DOHH2 (cell line): Measurements from ENCODE around the gene MGRN1.

Experiments used
- CTCF ChIP-seq: fragments of 200-600 bp; sonication (generic); IDR thresholded peaks from one replicate; pipeline ENCODE4 v1.5.1; 2014; ENCODE audit warnings: antibody characterized with exemption, mild to moderate bottlenecking, low read depth, low read length; ENCODE audit not compliant: poor library complexity, severe bottlenecking
- EZH2phosphoT487 ChIP-seq: fragments of 200-600 bp; sonication (generic); IDR thresholded peaks from 2 replicates; pipeline ENCODE4 v1.6.1; 2017; ENCODE audit warnings: borderline replicate concordance, mild to moderate bottlenecking, antibody characterized with exemption, low read length, moderate library complexity, mixed read lengths

DNA sequence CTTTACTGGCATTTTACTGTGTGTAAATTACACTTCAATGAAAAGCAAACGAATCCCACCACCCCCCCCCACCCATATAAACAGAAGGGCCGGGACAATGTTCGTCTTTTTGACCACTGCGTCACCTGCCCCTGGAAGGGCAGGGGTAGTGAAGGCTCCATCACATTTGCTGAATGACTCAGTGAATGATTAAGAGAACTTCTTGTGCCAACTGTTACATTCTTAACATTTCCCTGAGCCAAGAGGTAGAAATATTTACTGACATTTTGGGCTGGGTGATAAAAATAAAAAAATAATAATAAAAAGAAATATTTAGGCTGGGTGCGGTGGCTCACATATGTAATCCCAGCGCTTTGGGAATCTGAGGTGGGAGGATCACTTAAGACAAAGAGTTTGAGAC is 44.4 kb upstream of the MGRN1 start:
- TF ChIP-seq EZH2phosphoT487: no peak
- no peak for TF ChIP-seq CTCF
